GM18499 (cell line): ENCODE results near the gene TRAPPC2L.

Experiments
- ATAC-seq: cut with Tn5 transposase; IDR thresholded peaks from one replicate; pipeline ENCODE4 v1.9.1; 2021; ENCODE audit warnings: moderate number of reproducible peaks; ENCODE audit not compliant: insufficient read depth, unreplicated experiment

TRAPPC2L gene

DNA sequence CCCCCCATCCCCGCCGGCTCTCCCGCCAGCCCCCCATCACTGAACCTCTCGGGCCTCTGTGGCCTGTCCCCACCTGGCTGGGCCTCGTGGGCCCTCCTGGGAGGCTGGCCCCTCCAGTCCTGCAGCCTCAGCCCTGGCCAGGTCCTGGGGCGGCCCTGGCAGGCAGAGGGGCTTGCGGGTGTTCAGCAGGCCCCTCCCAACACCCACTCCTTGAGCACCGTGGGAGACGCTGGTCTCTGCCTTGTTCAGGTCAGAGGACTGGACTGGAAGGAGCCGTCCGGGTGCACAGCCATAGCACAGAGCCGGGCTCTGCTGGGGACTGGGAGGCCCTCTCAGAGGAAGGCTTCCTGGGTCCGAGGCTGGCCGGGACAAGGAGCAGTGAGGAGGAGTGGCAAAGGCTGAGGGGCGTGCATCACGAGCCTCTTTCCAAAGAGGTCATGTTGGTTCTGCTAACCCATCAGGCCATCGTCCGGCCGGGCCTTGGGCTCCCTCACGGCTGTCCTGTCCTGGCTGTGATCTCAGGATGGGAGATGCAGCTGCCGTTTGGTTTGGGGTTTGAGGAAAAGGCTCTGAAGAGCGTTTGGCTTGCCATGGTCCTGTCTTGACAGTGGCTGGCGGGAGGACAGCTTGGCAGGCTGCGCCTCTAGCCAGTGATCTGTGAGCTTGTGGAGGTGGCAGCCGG lies 15.9 kb downstream of the TRAPPC2L start:
- no peak for ATAC-seq

DNA sequence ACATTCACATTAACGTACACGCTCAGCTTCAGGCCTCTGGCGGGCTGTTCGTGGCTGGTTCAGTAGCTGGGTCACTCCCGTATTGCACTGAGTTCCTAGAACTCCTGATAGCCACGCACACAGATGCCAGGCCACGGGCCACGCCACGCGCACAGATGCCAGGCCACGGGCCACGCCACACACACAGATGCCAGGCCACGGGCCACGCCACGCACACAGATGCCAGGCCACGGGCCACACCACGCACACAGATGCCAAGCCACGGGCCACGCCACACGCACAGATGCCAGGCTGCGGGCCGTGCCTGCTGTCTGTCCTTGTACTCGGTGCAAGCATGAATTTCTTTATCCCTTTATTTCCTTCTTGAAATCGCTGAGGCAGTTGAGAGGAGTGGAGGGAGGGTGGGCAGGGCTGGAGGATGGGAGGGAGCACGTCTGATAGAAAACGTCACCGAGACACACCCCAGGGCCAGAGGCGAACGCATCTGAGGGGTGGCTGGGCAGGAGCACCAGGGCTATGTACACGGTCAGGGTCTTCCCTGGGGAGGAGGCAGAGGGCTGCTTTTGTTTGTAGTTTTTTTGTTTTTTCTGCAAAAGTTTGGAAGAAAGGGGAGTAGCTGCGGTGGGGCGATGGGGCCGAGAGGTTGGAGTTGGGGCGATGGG lies 18.1 kb downstream of the TRAPPC2L start:
- no peak for ATAC-seq

DNA sequence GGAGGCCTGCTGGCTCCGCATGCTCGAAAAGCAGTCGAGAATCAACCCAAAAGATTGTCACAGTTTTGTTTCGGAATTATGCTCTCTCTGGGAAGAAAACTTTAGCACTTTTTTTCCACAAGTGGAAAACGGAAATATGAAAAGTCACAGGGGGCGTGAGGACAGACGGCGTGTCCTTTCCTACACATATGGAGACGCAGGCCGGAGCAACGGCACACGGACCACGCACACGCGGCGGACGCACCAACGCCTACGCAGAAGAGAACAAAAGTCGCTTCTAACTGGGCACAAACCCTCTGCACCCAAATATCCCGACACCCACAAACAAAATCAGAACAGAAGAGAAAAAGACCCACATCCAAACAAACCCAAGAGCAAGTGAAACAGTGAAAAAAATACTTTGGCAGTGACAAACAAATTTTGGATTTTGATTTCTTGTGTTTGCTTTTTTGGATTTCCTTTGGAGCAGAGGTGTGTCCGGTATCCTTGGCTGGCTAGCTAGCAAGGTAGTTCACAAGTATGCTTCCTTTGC lies 18.8 kb downstream of the TRAPPC2L start:
- ATAC-seq: no peak

DNA sequence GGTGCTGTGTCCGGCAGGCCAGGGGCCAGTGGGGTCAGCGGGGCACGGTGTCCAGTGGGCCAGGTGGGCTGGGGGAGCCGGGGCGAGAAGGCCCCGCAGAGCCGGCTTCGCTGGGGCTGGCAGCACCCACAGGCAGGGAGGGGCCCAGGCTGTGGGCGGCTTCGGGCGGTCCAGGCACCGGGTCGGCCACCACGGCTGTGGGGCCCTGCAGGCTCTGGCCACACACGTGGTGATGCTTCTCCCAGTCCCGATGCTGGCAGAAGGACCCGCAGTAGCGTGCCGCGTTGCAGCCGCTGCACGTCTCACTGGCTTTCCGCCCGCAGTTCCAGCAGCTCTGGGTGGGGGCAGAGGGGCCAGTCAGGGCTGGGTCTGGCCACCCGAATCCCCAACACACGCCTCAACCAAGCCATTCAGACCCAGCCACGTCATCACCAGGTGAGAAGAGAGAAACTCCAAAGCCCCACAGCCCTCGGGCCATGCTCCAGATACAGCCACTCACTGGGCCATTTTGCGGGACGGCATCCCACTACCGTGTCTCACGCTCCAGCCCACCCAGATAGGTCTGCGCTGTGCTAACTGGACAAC lies 20.1 kb downstream of the TRAPPC2L start:
- no peak for ATAC-seq

DNA sequence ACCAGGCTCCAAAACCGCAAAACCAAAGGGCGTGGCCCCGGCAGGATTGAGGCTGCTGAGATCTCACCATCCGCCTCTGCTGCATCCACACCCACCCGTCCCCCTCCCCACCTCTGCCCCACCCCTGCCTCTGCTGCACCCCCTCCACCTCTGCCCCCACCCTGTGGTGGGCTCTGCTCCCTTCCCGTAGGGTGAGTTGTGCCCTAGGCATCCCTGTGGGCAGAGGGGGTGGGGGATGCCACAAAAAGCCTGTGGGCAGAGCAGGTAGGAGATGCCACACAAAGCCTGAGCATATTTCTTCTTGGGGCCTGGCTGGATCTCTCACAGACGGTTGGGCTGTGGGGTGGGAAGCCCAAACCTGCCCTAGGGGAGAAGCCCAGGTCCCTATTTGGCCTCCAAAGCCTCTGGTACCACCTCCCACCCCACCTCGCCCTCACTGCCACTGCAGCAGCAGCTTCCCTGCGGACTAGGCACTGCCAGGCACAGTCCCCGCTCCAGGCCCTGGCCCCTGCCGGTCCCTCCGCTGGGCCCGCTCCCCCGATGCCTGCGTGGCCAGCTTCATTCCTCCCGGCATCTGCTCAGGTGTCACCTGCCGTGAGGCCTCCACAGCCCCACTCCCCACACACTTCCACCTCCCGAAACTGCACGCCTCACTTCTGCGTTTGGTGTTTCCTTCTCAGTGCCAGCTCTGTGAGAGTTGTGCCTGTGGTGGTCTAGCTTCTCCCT lies 20.8 kb downstream of the TRAPPC2L start:
- no peak for ATAC-seq

DNA sequence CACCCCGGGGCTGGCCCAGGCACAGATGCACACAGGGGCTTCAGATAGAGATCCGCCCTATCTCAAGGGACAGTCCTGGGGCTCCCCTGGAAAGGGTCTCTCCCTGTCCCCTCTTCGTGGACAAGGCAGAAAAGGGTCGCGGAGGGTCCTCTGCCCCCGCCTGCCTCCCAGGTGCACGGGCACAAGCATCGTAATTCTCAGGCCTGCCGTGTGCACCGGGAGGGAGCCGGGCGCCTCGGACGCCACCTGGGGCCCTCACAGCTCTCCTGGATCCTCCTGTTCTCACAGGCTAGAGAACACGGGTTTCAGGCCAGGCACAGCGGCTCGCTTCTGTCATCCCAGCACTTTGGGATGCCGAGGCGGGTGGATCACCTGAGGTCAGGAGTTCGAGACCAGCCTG lies 21.4 kb downstream of the TRAPPC2L start:
- ATAC-seq: no peak

DNA sequence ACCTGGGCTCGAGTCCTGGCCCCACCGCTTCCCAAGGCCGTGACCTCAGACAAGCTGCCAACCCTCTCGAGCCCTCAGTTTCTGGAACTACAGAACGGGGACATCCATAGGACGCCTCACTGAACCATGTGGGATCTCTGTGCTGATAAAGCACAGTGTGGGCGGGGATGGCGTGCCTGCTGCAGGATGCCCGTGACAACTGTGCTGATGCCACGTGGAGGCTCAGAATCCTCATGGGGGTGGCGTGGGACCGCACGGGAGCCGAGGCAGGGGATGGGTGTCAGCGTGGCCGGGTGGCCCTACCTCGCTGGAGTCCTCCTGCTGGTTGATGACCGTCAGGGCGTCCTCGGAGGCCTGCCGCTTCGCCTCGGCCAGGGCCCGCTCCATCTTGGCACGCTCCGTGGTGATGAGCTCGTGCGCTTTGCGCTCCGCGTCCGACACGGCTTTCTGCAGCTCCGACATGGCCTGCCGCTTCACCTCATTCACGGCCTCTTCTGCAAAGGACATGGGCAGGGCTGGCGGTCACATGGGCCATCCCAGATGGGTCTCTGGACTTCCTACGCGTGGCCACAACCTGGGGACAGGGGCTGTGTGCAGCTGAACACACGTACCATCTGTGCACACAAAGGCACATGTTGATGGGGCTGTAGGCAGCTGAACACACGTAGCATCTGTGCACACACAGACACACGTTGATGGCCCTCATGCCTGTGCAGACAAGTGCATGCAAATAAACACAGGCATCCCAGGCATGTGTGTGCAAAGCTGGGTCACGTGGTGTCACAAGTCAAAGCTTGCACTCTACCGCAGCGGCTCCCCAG lies 22.2 kb downstream of the TRAPPC2L start:
- no peak for ATAC-seq

DNA sequence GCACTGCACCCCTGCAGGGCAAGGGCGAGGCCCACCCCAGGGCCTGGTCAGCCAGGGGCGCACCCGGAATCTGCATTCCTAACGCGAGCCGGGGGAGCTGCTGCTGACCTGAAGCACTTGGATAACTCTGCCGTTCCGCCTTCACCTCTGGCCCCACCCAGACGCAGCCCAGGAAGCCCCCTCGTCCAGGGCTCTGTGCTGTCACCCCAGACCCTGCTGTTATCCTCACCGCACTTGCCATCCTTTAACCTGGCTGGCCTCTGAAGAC lies 22.8 kb downstream of the TRAPPC2L start:
- no peak for ATAC-seq

DNA sequence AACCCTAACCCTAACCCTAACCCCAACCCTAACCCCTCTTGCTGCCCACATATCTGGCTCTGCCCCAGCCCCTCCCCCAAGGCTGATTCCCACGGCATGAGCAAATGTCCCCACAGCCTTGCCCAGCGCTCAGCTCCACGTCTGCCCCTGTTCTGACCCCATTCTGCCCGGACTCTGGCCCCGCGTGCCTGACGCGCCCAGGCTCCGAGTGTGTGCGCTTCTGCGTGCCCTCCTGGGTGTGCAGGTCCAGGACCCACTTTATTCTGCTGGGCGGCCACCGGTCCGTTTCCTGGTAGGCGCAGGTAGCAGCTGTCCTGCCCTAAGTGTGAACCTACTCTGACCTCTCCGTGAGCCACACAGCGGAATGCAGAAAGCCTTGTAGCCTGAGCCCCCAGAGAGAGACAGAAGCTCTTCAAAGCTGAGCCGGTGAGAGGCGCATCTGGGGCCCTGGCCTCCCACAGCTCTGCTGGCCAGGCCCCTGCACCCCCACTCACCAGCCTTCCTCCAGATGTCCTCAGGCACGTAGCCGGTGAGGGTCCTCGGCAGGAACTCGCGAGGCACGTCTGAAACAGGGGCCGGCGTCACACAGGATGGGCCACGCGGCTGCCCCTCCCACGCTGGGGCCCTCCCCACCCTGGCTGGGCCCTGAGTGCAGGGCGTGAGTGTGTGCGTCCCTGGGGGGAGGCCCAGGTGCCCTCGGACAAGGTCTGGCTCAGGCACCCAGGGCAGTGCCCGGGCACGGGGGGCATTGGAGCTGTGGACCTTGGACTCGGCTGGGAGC lies 23.5 kb downstream of the TRAPPC2L start:
- ATAC-seq: no peak

DNA sequence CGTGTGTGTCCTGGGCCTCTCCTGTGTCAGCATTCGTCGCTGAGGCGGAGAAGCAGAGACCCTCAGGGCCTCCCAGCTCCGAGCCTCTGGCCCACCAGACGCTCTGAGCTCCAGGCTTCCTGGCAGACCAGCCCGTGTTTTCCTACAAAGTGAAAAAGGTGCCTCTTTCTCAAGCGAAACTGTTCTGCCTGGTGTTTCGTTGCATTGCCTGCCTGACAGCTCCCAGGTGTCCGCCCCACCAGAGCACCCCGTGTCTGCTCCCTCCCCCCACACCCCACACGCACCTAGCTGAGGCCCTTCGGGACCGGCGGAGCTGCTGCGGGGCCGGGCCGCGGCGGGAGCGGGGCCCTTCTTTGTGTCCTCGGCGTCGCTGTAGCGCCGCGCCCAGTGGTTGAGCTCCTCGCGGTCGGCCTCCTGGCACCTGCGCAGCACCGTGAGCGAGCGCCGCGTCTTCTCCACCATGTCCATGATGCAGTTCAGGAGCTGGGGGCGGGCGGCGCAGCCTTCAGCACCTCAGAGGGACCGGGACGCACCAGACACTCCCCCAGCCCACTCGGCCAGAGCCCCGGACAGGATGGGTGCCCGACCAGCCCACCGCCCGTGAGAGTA lies 24.2 kb downstream of the TRAPPC2L start:
- ATAC-seq: no peak

DNA sequence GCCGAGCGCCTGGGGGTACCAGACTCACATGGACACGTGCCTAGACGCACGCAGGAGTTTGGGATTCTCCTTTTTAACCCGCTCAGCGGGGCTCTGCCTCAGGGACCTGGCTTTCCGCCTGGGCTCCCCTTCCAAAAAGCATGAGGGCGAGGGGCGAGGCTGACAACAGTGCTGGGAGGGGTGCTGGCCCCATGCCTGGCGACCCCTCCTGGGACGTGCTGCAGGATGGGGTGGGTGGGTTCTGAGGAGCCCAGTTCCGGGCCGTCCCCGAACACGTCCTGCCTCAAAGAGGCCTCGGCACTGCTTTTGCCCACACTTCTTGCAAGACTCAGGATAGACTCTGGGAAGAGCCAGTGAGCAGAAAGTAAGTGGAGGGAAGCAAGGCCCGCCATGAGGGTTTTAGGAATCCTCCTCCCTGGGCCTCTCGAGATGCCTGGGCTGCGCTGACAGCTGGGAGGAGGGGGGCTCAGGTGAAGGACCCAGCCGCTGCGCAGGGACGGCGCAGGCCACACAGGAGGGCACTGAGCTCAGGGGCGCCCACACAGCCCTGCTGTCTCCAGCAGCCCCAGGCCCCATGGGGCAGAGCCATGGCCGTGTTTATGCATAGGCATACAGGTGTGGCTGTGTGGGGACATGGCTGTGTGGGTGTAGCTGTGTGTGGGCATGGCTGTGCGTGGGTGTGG lies 24.9 kb downstream of the TRAPPC2L start:
- no peak for ATAC-seq

DNA sequence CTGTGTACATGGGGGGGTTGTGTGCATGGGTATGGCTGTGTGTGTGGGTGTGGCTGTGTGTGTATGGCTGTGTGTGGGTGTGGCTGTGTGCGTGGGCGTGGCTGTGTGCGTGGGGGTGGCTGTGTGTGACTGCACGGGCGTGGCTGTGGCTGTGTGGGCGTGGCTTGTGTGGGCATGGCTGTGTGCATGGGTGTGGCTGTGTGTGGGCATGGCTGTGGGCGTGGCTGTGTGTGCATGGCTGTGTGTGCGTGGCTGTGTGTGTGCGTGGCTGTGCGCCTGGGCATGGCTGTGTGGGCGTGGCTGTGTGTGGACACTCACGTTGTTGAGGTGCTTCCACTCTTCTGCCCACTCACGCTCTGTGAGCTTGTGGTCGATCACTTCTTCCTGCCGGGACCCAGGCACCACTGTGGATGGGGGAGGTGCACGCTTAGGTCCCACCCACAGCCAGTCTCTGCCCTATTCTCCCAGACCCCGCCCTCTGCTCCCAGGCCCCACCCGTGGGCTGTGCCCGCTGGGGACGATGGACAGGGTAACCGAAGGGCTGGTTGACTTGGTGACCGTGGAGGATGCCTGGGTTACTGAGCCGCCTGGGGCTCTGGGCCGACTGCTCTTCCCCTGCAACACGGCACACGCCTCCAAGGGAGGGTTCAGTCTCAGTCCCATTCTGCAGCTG lies 25.6 kb downstream of the TRAPPC2L start:
- ATAC-seq: no peak

DNA sequence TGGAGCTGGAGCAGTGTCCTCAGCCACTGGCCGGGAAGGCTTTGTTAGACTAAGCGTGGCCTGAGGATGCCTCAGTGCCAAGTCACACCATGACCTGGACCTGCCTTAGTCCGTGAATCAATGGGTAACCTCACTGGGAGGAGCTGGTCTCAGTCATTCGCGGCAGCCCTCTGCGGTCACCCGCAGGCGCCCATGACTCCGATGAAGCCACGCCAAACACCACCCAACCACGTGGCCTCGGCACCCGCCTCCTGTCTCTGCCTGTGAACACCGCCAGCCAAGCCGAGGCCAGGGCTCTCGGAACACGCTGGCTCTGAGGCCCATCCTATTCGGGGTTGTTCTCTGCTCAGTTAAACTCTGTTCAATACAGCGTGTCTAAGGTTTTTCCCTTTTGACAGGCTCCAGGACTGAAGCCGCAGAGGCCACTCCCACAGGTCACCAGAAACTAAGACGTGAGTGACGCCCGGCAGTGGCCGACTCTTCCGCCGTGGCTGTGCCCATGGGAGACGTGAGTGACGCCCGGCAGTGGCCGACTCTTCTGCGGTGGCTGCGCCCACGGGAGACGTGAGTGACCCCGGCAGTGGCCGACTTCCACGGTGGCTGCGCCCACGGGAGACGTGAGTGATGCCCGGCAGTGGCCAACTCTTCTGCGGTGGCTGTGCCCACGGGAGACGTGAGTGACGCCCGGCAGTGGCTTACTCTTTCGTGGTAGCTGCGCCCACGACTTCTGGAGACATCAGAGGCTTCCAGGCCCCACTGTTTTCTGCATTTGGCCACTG lies 26.4 kb downstream of the TRAPPC2L start:
- no peak for ATAC-seq

DNA sequence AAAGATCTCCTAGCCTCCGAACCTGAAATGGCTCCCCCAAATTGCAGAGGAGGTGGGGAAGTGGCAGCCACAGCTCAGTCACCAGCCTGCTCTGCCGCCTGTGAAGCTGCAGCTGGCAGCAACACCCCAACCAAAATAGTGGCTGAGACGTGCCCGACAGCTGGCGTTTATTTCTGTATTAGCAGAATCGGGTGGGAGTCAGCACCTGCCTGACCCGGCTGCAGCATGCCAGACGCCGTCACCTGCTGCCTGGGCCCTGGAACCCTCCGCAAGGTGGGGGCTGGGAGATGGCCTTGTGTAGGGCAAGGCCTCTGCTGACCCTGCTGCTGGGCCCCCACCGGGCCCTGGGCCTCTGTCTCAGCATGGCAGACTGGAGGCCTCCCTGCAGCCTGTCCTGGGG lies 27.0 kb downstream of the TRAPPC2L start:
- no peak for ATAC-seq

DNA sequence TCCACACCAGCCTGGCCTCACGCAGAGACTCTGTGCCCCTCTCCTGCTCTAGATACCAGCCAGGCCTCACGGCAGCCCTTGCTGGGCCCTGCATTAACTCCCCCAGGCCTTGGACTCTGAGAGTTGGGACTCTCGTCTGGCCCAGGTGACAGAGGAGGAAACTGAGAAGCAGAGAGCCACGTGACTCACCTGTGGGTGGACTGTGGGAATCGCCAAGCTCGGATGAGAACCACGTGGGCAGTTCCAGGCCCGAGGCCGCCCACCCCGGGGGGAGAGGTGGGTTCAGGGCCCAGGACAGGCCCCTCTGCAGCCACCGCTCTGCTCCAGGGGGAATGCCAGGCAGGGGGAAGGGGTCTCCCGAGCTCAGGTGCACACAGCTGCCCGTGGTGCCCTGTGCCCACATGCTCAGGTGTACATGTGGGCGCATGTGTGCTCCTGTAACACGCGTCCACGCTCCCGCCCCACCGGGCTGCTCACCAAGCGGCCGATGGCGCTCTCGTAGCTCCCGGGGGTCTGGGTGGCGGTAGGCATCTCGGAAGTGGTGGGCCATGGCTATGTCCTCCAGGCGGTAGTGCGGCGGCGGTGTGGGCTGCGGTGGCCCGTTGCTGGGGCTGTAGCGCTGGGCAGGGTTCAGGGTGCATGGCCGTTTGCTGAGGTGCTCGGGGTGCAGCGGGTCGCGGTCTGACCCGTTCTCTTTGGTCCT lies 27.8 kb downstream of the TRAPPC2L start:
- no peak for ATAC-seq

DNA sequence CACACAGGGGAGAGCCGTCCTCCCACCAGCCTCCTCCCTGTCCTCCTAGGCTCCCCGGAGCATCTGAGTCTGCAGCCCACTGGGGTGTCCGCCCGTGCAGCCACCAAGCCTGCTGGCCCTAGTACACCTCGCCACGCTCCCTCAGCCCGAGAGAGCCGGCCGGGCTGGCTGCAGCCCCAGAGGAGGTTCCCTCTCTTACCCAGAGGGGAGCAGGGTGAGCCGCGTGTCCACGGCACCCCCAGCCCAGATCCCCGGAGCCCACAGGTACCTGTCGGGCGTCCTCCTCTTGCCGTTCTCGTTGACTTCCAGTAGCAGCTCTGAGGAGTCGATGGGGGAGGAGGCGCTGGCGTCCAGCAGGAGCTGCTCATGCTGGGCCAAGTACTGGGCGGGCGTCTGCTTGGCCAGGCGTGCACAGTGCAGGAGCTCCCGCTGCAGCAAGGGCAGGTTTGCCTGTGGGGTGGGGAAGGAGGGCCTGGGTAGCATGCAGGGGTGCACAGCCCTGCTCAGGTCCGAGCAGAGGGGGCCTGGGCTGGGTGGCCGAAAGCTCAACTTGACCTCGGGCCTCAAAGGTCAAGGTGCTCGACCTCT lies 28.9 kb downstream of the TRAPPC2L start:
- no peak for ATAC-seq
